ENCODE results near the gene N4BP3.

DNA sequence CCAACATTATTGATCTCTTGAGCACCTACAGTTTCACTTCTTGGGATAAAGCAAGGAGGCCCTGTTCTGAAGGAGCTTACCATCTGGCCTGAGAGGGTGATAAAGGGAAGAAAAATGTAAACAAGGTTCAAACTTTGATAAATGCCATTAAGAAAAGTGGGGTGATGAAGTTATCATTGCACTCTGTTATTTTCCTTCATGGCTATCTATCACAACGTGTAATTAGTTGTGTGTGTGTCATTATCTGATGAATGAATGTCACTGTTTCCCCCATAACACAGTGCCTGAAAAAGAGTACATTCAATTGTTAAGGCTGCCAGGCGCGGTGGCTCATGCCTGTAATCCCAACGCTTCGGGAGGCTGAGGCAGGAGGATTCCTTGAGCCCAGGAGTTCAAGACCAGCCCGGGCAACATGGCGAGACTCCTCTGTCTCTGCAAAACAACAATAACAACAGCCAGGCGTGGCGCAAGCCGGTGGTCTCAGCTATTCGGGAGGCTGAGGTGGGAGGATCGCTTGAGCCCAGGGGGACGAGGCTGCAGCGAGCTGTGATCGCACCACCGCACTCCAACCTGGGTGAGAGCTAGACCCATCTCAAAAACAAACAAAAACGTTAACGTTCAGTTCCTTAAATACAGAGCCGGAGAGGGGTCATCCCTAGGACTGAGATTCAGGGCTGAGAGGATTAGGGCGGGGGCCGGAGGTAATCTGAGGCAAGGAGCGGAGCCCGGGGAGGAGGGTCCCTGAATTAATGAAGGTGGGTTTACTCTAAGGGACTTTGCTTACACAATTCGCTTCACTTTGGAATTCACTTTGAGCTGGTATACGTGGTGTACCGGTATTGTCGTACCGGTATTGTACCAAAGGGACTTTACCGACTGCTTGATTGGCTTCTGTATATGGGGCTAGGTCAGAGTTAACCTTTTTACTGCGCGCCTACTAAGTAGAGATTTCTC is 39.4 kb downstream of the N4BP3 start:
- TF ChIP-seq, protein P1, sequence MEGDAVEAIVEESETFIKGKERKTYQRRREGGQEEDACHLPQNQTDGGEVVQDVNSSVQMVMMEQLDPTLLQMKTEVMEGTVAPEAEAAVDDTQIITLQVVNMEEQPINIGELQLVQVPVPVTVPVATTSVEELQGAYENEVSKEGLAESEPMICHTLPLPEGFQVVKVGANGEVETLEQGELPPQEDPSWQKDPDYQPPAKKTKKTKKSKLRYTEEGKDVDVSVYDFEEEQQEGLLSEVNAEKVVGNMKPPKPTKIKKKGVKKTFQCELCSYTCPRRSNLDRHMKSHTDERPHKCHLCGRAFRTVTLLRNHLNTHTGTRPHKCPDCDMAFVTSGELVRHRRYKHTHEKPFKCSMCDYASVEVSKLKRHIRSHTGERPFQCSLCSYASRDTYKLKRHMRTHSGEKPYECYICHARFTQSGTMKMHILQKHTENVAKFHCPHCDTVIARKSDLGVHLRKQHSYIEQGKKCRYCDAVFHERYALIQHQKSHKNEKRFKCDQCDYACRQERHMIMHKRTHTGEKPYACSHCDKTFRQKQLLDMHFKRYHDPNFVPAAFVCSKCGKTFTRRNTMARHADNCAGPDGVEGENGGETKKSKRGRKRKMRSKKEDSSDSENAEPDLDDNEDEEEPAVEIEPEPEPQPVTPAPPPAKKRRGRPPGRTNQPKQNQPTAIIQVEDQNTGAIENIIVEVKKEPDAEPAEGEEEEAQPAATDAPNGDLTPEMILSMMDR (IDR thresholded peaks at IDR 0.05), result no peak
- TF ChIP-seq POLR2A (IDR thresholded peaks at IDR 0.05), result no peak
